Thyroid gland (tissue), 4 donors: ENCODE data around the gene AP3D1. TPM values are rescaled to one million over a fixed set of nuclear protein-coding genes. Genes with fewer than 3 reads are reported as not detected.

Experiments used
- DNase-seq, 2 donors: peaks; one replicate each; pipeline ENCODE4 v3.0.0-alpha.2; 2019
- H3K27ac ChIP-seq, 3 donors: fragments of 200-600 bp; sonication (generic); 1 replicate in 2 of 3; 2 replicates in 1 of 3; pipeline ENCODE4 v1.5.1; 2016 to 2019; ENCODE audit warnings: mild to moderate bottlenecking in 1 of 3, moderate library complexity in 1 of 3
- H3K27me3 ChIP-seq: fragments of 200-600 bp; sonication (generic); one replicate; pipeline ENCODE4 v1.5.1; 2019
- H3K36me3 ChIP-seq, 2 donors: fragments of 200-600 bp; sonication (generic); one replicate each; pipeline ENCODE4 v1.5.1; 2016 to 2019
- H3K4me1 ChIP-seq, 2 donors: fragments of 200-600 bp; sonication (generic); one replicate each; pipeline ENCODE4 v1.5.1; 2017 to 2019
- H3K4me3 ChIP-seq, 3 donors: fragments of 200-600 bp; sonication (generic); replicated peaks in 1 of 3; 1 replicate in 2 of 3; 2 replicates in 1 of 3; pipeline ENCODE4 v1.5.1; 2016; ENCODE audit warnings: mild to moderate bottlenecking in 1 of 3
- H3K9me3 ChIP-seq: fragments of 200-600 bp; sonication (generic); one replicate; pipeline ENCODE4 v1.5.1; 2017
- CTCF ChIP-seq, 6 experiments: fragments of 200-600 bp in 3 of 6; fragments of 450-650 bp in 3 of 6; sonication (generic) in 3 of 6; IDR thresholded peaks; one replicate each; pipeline ENCODE4 v1.5.1; 2016 to 2019; ENCODE audit warnings: antibody characterized with exemption in 6 of 6, mild to moderate bottlenecking in 2 of 6, inconsistent platforms in 1 of 6, moderate library complexity in 1 of 6
- POLR2A ChIP-seq, 2 donors: fragments of 450-650 bp; IDR thresholded peaks; one replicate each; pipeline ENCODE4 v1.6.1; 2017; ENCODE audit warnings: antibody characterized with exemption in 2 of 2, mild to moderate bottlenecking in 2 of 2, moderate library complexity in 1 of 2
- WGBS, 2 donors: methylation state at CpG; one replicate each; pipeline ENCODE4 v1.1.5; 2017; 5-methylcytosine and 5-hydroxymethylcytosine counted together
- intact Hi-C: fragments of 100-400 bp; cut with DNase I; formaldehyde crosslinking; loops from one replicate; pipeline ENCODE4 v1.15.1; 2023
- total RNA-seq, 4 donors: library from RNA; depleted of rRNA; stranded (reverse); fragments of >200 nt; gene quantifications; one replicate each; pipeline ENCODE4 v1.2.3, GENCODE V29; 2016

AP3D1 gene
- total RNA-seq, 4 donors from 2014 or later: 62.5 to 121 (median 118) TPM

- peaks cover 44 to 56% of the 10 kb centered on the region in 2 donors for H3K36me3 ChIP-seq
- TF ChIP-seq CTCF (IDR thresholded peaks at IDR 0.05) (no peak), POLR2A (IDR thresholded peaks at IDR 0.05) (no peak)
- no peaks in the 10 kb centered on the region for H3K27me3 ChIP-seq
- no peak for DNase-seq
- H3K4me1 ChIP-seq: peaks cover 3 to 7% of the 10 kb centered on the region in 2 donors
- WGBS, 2 donors: 93 to 95% methylated on average over 31 to 32 of the region's 32 CpGs
- intact Hi-C loops: no loop called here
- H3K4me3 ChIP-seq: no peak overlapping the region
- no peaks in the 10 kb centered on the region for H3K9me3 ChIP-seq
- no peak overlapping the region for H3K27ac ChIP-seq
Observed at GRCh38 chr19:2072757-2073551, 78.4 kb downstream of the AP3D1 start.

- no peak for DNase-seq
- peaks cover 3 to 7% of the 10 kb centered on the region in 2 donors for H3K4me1 ChIP-seq
- H3K27ac ChIP-seq: no peak overlapping the region
- TF ChIP-seq POLR2A (IDR thresholded peaks at IDR 0.05) (no peak), CTCF (IDR thresholded peaks at IDR 0.05) (no peak)
- intact Hi-C loops: loop anchor here (2.0 kb wide), 1 partner anchor 50 kb away; no protein-coding TSS in a partner anchor
- WGBS, 2 donors: 90 to 94% methylated on average over 10 to 19 of the region's 19 CpGs
- H3K27me3 ChIP-seq: no peaks in the 10 kb centered on the region
- H3K36me3 ChIP-seq: peaks cover 26 to 39% of the 10 kb centered on the region in 2 donors
- no peaks in the 10 kb centered on the region for H3K9me3 ChIP-seq
- no peak overlapping the region for H3K4me3 ChIP-seq
Observed at GRCh38 chr19:2070986-2071673, 80.2 kb downstream of the AP3D1 start.

- Histone ChIP-seq H3K36me3 (peaks cover 24 to 35% of the 10 kb centered on the region in 2 donors), H3K27ac (no peak overlapping the region), H3K4me3 (no peak overlapping the region), H3K4me1 (peaks cover 3 to 7% of the 10 kb centered on the region in 2 donors), H3K27me3 (no peaks in the 10 kb centered on the region), H3K9me3 (no peaks in the 10 kb centered on the region)
- no peak for DNase-seq
- no peak for TF ChIP-seq CTCF (IDR thresholded peaks at IDR 0.05)
- no peak for TF ChIP-seq POLR2A (IDR thresholded peaks at IDR 0.05)
- 89 to 91% methylated on average over 10 of the region's 10 CpGs for WGBS, 2 donors
- intact Hi-C loops: loop anchor here (2.0 kb wide), 1 partner anchor 50 kb away; no protein-coding TSS in a partner anchor
Observed at GRCh38 chr19:2070436-2070827, 80.9 kb downstream of the AP3D1 start.

GRCh38 chr19:2064788-2065524 is 86.4 kb downstream of the AP3D1 start:
- Histone ChIP-seq H3K27me3 (no peaks in the 10 kb centered on the region), H3K4me1 (peaks cover 20 to 23% of the 10 kb centered on the region in 2 donors), H3K4me3 (no peak overlapping the region), H3K27ac (peak overlapping the region in 2 of 3 donors; percentile 20 to 57), H3K36me3 (no peaks in the 10 kb centered on the region), H3K9me3 (no peaks in the 10 kb centered on the region)
- intact Hi-C loops: loop anchor here (5.0 kb wide), 1 partner anchor 138 kb away; no protein-coding TSS in a partner anchor
- no peak for TF ChIP-seq CTCF (IDR thresholded peaks at IDR 0.05)
- TF ChIP-seq POLR2A (IDR thresholded peaks at IDR 0.05): no peak
- 90 to 97% methylated on average over 15 to 19 of the region's 38 CpGs for WGBS, 2 donors
- DNase-seq: no peak
